Sigmoid colon (tissue), 7 donors: ENCODE results near the gene SHISAL1. TPM values are rescaled to one million over a fixed set of nuclear protein-coding genes. Genes with fewer than 3 reads are reported as not detected.
A peak's percentile ranks its signal among the peaks of the same experiment; 100 is the strongest.

Experiments
- DNase-seq: peaks from one replicate; pipeline ENCODE4 v3.0.0-alpha.2; 2019
- H3K27ac ChIP-seq, 4 donors: fragments of 200-600 bp; sonication (generic); one replicate each; pipeline ENCODE4 v1.5.1; 2016 to 2019; ENCODE audit warnings: mild to moderate bottlenecking in 1 of 4
- H3K27me3 ChIP-seq, 3 donors: fragments of 200-600 bp; sonication (generic); one replicate each; pipeline ENCODE4 v1.5.1; 2019; ENCODE audit warnings: mild to moderate bottlenecking in 1 of 3
- H3K36me3 ChIP-seq, 4 donors: fragments of 200-600 bp; sonication (generic); one replicate each; pipeline ENCODE4 v1.5.1; 2016 to 2019
- H3K4me1 ChIP-seq, 4 donors: fragments of 200-600 bp; sonication (generic); one replicate each; pipeline ENCODE4 v1.5.1; 2017 to 2019
- H3K4me3 ChIP-seq, 4 donors: fragments of 200-600 bp; sonication (generic); one replicate each; pipeline ENCODE4 v1.5.1; 2017 to 2019; ENCODE audit warnings: mild to moderate bottlenecking in 2 of 4, moderate library complexity in 1 of 4
- H3K9me3 ChIP-seq, 4 donors: fragments of 200-600 bp in 3 of 4; sonication (generic) in 3 of 4; one replicate each; pipeline versions ENCODE4 v1.5.1 to v1.6.1; 2013 to 2019
- CTCF ChIP-seq, 4 experiments: fragments of 450-650 bp in 3 of 4; fragments of 200-600 bp in 1 of 4; IDR thresholded peaks; one replicate each; pipeline ENCODE4 v1.5.1; 2016 to 2019; ENCODE audit warnings: antibody characterized with exemption in 4 of 4, mild to moderate bottlenecking in 3 of 4, moderate library complexity in 2 of 4
- EP300 ChIP-seq, 4 donors: sonication (generic); formaldehyde crosslinking; IDR thresholded peaks; one replicate each; pipeline ENCODE4 v1.6.1; 2017; ENCODE audit warnings: antibody characterized with exemption in 4 of 4
- POLR2A ChIP-seq, 2 donors: fragments of 450-650 bp; IDR thresholded peaks; one replicate each; pipeline ENCODE4 v1.6.1; 2016; ENCODE audit warnings: antibody characterized with exemption in 2 of 2, mild to moderate bottlenecking in 2 of 2, moderate library complexity in 2 of 2
- POLR2AphosphoS5 ChIP-seq, 4 donors: sonication (generic); formaldehyde crosslinking; IDR thresholded peaks; one replicate each; pipeline ENCODE4 v1.6.1; 2017; ENCODE audit warnings: antibody characterized with exemption in 4 of 4
- WGBS, 2 donors: extraction: QIAGEN DNeasy Blood & Tissue Kit; methylation state at CpG; one replicate each; pipeline ENCODE4 v1.1.7; 2013; 5-methylcytosine and 5-hydroxymethylcytosine counted together
- intact Hi-C: fragments of 100-400 bp; cut with DNase I; formaldehyde crosslinking; loops from one replicate; pipeline ENCODE4 v1.15.1; 2023
- polyA plus RNA-seq, 3 donors: library from polyadenylated mRNA; stranded (reverse); fragments of 200-250 nt; gene quantifications; one replicate each; pipeline ENCODE4 v1.2.3, GENCODE V29; 2013
- total RNA-seq, 4 donors: library from RNA; depleted of rRNA; stranded (reverse); fragments of >200 nt; gene quantifications; one replicate each; pipeline ENCODE4 v1.1.0, GENCODE V29; 2016
- donor health status: healthy with polysubstance abuse.
- donor health status: Bipolar disorder and iron deficiency.
- donor health status: healthy.

Gene SHISAL1
- total and polyA plus RNA-seq, 7 donors = 0.23 to 32.4 (median 20.7) TPM

GRCh38 chr22:44317886-44318637 lies 5.3 kb upstream of the SHISAL1 start:
- 75 to 88% methylated on average over 17 of the region's 17 CpGs for WGBS, 2 donors
- intact Hi-C loops = no loop called here
- Histone ChIP-seq H3K9me3 (no peaks in the 10 kb centered on the region), H3K4me1 (peaks cover 0 to 32% (median 25%) of the 10 kb centered on the region in 4 donors), H3K4me3 (no peak overlapping the region), H3K36me3 (no peaks in the 10 kb centered on the region), H3K27me3 (no peaks in the 10 kb centered on the region), H3K27ac (no peak overlapping the region)
- TF ChIP-seq EP300 (IDR thresholded peaks at IDR 0.05) = no peak
- no peak for TF ChIP-seq POLR2AphosphoS5 (IDR thresholded peaks at IDR 0.05)
- TF ChIP-seq POLR2A (IDR thresholded peaks at IDR 0.05) = no peak
- no peak for TF ChIP-seq CTCF (IDR thresholded peaks at IDR 0.05)
- no peak for DNase-seq

- H3K4me3 ChIP-seq = no peak overlapping the region
- H3K4me1 ChIP-seq = peaks cover 0 to 40% (median 34%) of the 10 kb centered on the region in 4 donors
- no peak overlapping the region for H3K27ac ChIP-seq
- WGBS, 2 donors = 88 to 90% methylated on average over 18 of the region's 18 CpGs
- H3K9me3 ChIP-seq = no peaks in the 10 kb centered on the region
- intact Hi-C loops = no loop called here
- H3K36me3 ChIP-seq = no peaks in the 10 kb centered on the region
- TF ChIP-seq POLR2A (IDR thresholded peaks at IDR 0.05) (no peak), CTCF (IDR thresholded peaks at IDR 0.05) (no peak), POLR2AphosphoS5 (IDR thresholded peaks at IDR 0.05) (no peak), EP300 (IDR thresholded peaks at IDR 0.05) (no peak)
- H3K27me3 ChIP-seq = no peaks in the 10 kb centered on the region
- no peak for DNase-seq
These were observed 4.3 kb upstream of the SHISAL1 start for GRCh38 chr22:44317123-44317444.

- TF ChIP-seq POLR2AphosphoS5 (IDR thresholded peaks at IDR 0.05) (no peak), POLR2A (IDR thresholded peaks at IDR 0.05) (no peak), CTCF (IDR thresholded peaks at IDR 0.05) (no peak), EP300 (IDR thresholded peaks at IDR 0.05) (no peak)
- 86 to 88% methylated on average over 13 of the region's 13 CpGs for WGBS, 2 donors
- no peak for DNase-seq
- Histone ChIP-seq H3K4me1 (peaks cover 0 to 45% (median 39%) of the 10 kb centered on the region in 4 donors), H3K27ac (no peak overlapping the region), H3K36me3 (no peaks in the 10 kb centered on the region), H3K27me3 (no peaks in the 10 kb centered on the region), H3K4me3 (no peak overlapping the region), H3K9me3 (no peaks in the 10 kb centered on the region)
- intact Hi-C loops = no loop called here
These were observed 3.8 kb upstream of the SHISAL1 start for GRCh38 chr22:44316393-44317122.

- TF ChIP-seq EP300 (IDR thresholded peaks at IDR 0.05) (no peak), CTCF (IDR thresholded peaks at IDR 0.05) (no peak), POLR2AphosphoS5 (IDR thresholded peaks at IDR 0.05) (peak in 1 of 4 donors; percentile 20), POLR2A (IDR thresholded peaks at IDR 0.05) (no peak)
- intact Hi-C loops = no loop called here
- H3K36me3 ChIP-seq = no peaks in the 10 kb centered on the region
- H3K4me1 ChIP-seq = peaks cover 0 to 65% (median 59%) of the 10 kb centered on the region in 4 donors
- peak overlapping the region; percentile 79 to 98 (median 92) for H3K27ac ChIP-seq
- H3K9me3 ChIP-seq = no peaks in the 10 kb centered on the region
- DNase-seq = no peak
- WGBS, 2 donors = 64 to 68% methylated on average over 17 of the region's 17 CpGs
- no peaks in the 10 kb centered on the region for H3K27me3 ChIP-seq
- peak overlapping the region in 1 of 4 donors; percentile 49 for H3K4me3 ChIP-seq
These were observed 1.8 kb upstream of the SHISAL1 start for GRCh38 chr22:44314425-44315067.
